Frontal cortex (tissue), 4 donors: ENCODE data around the gene CMTR1. TPM values are rescaled to one million over a fixed set of nuclear protein-coding genes. Genes with fewer than 3 reads are reported as not detected.
"Not testable (repeated sequence)": the region's sequence is repeated elsewhere in the genome, so short reads cannot be mapped to it uniquely, and the experiment has no call there.

Experiments
- DNase-seq, 2 donors: peaks; one replicate each; pipeline ENCODE4 v3.0.0; 2012; ENCODE audit warnings: low spot score in 2 of 2
- FAIRE-seq: peaks from 2 replicates; lab custom pipeline; 2012; peaks lifted over from hg19 to GRCh38; lab: Jason Lieb, UNC
- total RNA-seq: library from RNA; depleted of rRNA; stranded (reverse); fragments of >200 nt; gene quantifications from one replicate; pipeline ENCODE4 v1.2.3, GENCODE V29; 2014
- donor health status: control.
- donor health status: control.
- donor health status: control.

The CMTR1 gene
- total RNA-seq, 1 donor from 2014 or later = 31.0 TPM

- FAIRE-seq (no peak), DNase-seq (peak in 1 of 2 donors; percentile 42)
Observed at GRCh38 chr6:37432590-37432915, 468 bp upstream of the CMTR1 start.

- FAIRE-seq (no peak), DNase-seq (peak in 1 of 2 donors; percentile 23)
Observed at GRCh38 chr6:37433657-37434271, 743 bp downstream of the CMTR1 start.

DNA sequence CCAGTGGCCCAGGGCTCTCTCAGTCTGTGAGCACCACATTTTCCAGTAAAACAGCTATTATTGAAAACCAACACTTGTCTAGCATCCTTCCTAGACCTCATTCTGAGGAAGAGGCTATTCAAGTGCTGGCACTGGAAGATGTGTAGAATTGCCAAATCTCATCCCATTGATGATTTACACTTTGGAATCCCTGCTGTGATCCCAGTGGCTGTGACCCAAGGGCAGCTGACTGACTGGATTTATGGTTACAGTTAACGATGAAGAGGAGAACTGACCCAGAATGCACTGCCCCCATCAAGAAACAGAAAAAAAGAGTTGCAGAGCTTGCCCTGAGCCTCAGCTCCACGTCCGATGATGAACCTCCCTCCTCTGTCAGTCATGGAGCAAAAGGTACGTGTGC lies 2.4 kb downstream of the CMTR1 start:
- no peak for FAIRE-seq
- DNase-seq = no peak

- FAIRE-seq = no peak
- no peak for DNase-seq
Observed at GRCh38 chr6:37435816-37436215, 2.8 kb downstream of the CMTR1 start.

DNA sequence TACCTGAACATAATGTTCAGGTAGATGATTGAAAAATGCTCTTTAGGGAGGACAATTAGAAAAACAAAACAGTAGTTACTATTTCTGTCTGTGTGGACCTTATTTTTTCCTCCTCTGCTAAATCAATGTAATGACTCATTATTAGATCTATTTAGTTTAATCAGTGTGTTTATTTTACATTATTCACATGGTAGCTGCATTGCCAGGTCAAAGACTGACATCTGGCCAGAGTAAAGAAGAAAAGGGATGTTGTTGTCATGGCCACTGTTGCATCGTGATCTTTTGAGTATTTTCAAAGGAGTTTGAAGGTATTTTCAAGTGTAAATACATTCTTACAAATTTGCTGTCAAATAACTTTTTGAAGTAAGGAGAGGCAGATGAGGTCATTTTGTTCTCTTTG lies 5.9 kb downstream of the CMTR1 start:
- FAIRE-seq = no peak
- no peak for DNase-seq

DNA sequence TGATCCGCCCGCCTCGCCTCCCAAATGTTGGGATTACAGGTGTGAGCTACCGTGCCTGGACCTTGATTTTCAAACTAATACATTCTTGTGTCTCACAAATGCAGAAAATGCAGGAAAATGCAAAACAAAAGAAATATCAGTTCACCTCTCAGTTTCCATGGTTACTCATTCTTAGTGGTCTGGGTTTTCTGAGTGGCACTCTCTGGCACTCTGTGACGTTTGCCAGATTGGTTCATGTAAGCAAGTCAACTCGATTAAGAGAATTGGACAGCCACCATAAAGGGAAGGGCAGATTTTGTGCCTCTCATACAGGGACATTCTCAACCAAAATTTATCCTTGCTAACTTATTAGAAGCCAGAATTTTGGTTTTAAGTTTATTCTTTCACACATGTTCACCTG lies 8.6 kb downstream of the CMTR1 start:
- FAIRE-seq (no peak), DNase-seq (no peak)

GRCh38 chr6:37442416-37443215 lies 9.6 kb downstream of the CMTR1 start:
- DNase-seq (no peak), FAIRE-seq (no peak)

GRCh38 chr6:37443216-37443542 lies 10.2 kb downstream of the CMTR1 start:
- FAIRE-seq, DNase-seq: not testable (repeated sequence)

GRCh38 chr6:37449984-37450383 lies 17.0 kb downstream of the CMTR1 start:
- no peak for FAIRE-seq

DNA sequence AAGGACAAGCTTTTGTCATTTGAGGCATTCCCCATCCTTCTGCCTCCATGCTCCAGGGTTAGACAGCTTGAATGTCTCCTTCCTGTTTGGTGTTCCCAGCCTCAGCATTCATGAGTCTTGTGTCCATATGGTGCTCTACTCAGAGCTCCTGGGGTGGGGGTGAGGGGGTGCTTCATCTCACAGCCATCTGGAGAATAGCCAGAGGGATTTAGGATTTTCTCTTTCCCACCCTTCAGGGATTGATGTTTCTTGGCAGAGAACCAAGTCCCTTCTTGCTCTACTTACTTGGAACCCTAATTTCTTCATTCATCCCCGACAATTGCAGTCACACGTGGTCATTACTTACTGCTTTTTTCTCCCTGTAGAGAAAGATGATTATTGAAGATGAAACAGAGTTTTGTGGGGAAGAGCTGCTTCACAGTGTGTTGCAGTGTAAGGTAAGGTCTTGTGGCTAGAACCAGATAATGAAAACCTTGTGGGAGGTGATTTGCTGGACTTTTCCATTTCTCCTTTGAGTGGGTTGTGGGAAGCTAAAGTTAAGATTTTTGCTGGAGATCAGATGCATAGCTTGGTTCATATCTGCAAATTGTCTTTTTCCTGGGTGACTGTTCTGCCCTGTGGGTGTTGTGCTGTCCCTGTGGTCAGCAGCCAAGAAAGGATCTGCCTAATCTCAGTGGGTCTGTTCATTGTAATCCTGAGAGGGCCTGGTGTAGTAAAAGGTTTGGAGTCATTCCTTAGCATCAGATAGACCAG lies 18.6 kb downstream of the CMTR1 start:
- no peak for DNase-seq
- no peak for FAIRE-seq

More at GRCh38 chr6:37449984-37450383, 17.0 kb downstream of the CMTR1 start:
- DNase-seq = no peak

DNA sequence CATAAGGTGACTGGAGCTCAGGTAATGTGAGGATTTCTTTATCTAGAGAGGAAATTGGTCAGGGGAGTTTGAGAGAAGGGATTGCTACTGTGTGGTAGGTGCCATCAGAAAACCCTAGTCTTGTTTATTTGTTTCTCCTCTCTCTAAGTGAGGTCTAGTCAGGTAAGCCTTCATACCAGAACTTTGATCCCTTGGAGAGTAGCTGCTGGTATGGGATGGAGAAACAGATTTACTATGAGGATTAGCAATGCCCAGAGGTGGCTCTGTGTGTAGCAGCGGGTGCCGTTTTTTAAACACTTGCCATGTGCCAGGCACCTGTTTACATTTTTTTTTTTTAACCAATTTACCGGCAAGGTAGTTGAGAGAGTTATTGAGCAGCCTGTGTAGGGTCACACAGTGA lies 19.5 kb downstream of the CMTR1 start:
- no peak for FAIRE-seq
- no peak for DNase-seq

GRCh38 chr6:37454420-37455140 lies 21.6 kb downstream of the CMTR1 start:
- FAIRE-seq (no peak), DNase-seq (no peak)

DNA sequence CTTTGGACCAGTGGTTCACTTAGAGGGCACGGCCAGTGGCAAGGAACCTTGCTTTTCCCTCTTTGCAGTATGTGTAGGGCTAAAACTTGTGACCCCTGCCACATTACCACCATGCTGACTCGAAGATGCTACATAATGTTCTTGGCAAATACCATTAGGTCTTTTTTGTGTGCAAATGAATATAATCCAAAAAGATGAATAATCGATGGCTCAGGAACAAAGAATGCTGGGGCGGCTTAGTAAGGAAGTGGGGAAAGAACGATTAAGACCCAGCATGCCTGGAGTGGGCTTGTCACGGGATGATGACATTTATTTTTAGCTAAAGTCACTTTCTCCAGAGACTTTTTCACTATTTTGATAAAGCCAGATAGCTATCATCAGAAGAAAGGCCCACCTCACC lies 23.1 kb downstream of the CMTR1 start:
- DNase-seq (no peak), FAIRE-seq (no peak)

GRCh38 chr6:37456816-37457560 lies 24.0 kb downstream of the CMTR1 start:
- no peak for DNase-seq
- FAIRE-seq = no peak

DNA sequence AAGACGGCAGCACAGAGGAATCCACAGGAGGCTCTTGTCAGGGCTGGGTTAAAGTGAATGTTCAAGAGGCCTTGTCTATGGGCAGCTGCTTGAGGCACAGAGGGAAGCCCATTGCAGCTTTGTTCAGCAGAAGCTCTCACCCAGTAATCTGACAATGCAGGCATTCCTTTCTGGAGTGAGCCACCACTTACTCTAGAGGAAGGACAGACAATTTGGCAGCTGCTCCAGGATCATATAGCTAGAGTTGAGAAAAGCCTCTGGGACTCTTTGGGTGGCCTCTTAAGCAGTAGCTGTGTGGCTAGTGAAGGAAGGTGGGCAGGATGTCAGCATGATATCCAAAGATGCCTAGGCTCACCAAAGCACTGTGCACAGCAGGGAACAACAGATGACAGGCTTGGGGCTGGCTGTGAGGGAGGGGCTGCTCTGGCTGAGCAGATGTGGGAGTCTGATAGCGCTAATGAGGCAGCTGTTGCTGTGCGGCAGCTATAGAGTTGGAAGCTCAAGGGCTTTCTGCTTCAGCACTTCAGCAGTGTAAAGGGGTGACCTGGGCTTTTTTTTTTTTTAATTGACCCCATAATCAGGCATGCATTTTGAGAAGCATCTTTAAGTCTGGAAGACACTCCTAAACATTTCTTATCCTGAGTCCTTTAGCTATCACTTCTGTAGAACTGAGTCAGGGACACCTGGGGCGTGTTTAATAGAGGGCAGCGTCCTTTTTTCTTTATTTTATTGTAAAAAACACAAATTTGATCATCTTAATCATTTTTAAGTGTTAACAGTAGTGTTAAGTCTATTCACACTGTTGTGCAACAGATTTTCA lies 27.2 kb downstream of the CMTR1 start:
- no peak for DNase-seq
- FAIRE-seq = no peak

- FAIRE-seq (no peak), DNase-seq (no peak)
Observed at GRCh38 chr6:37460805-37461204, 27.8 kb downstream of the CMTR1 start.

DNA sequence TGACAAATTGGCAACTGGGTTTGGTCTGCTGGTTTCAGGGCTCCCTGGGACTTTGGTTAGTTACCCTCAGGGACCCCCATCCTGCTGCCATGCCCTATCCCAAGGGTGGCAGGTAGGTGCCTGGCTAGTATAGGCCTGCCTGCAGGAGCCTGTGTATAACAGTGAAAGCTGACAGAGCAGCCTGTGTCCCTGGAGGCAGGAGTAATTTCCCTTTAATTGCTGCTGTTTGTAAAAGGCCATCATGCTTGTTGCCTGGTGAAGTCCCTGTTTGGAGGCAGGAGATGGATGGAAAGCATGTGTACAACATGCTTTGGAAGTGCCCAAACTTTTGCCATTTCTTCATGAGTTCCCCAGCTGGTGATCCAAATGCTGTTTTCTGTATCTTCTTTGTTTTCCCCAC lies 30.1 kb downstream of the CMTR1 start:
- DNase-seq (no peak), FAIRE-seq (no peak)

- FAIRE-seq (no peak), DNase-seq (no peak)
Observed at GRCh38 chr6:37467718-37468117, 34.7 kb downstream of the CMTR1 start.
